Measurements from ENCODE around the gene KCTD2.

KCTD2 gene

GRCh38 chr17:75006653-75007052 lies 40.4 kb upstream of the KCTD2 start:
- H3K4me3 ChIP-seq (ENCODE audit: low read length): no peak overlapping the region
- WGBS (ENCODE audit: insufficient coverage, insufficient read length): no CpG with 5 or more reads among the region's 5 CpGs
- no peaks in the 10 kb centered on the region for H3K9me3 ChIP-seq (ENCODE audit: control insufficient read depth, insufficient read depth, low read length)
- H3K4me1 ChIP-seq (ENCODE audit: control insufficient read depth, insufficient read depth, low read length): no peaks in the 10 kb centered on the region
- no peaks in the 10 kb centered on the region for H3K27me3 ChIP-seq (ENCODE audit: control insufficient read depth, insufficient read depth, low read length)
- DNase-seq (ENCODE audit: low read depth, low spot score): no peak
- no peak overlapping the region for H3K27ac ChIP-seq (ENCODE audit: low read length)
- peaks cover 21% of the 10 kb centered on the region for H3K36me3 ChIP-seq (ENCODE audit: control insufficient read depth, insufficient read depth, low read length)

- Histone ChIP-seq H3K27ac (ENCODE audit: low read length) (no peak overlapping the region), H3K9me3 (ENCODE audit: control insufficient read depth, insufficient read depth, low read length) (no peaks in the 10 kb centered on the region), H3K36me3 (ENCODE audit: control insufficient read depth, insufficient read depth, low read length) (peaks cover 11% of the 10 kb centered on the region), H3K4me1 (ENCODE audit: control insufficient read depth, insufficient read depth, low read length) (no peaks in the 10 kb centered on the region), H3K4me3 (ENCODE audit: low read length) (no peak overlapping the region), H3K27me3 (ENCODE audit: control insufficient read depth, insufficient read depth, low read length) (no peaks in the 10 kb centered on the region)
- WGBS (ENCODE audit: insufficient coverage, insufficient read length): no CpG with 5 or more reads among the region's 6 CpGs
- no peak for DNase-seq (ENCODE audit: low read depth, low spot score)
These were observed 38.7 kb upstream of the KCTD2 start for GRCh38 chr17:75008373-75008772.

- WGBS (ENCODE audit: insufficient coverage, insufficient read length): no CpG with 5 or more reads among the region's 2 CpGs
- H3K4me3 ChIP-seq (ENCODE audit: low read length): no peak overlapping the region
- no peaks in the 10 kb centered on the region for H3K27me3 ChIP-seq (ENCODE audit: control insufficient read depth, insufficient read depth, low read length)
- no peak overlapping the region for H3K27ac ChIP-seq (ENCODE audit: low read length)
- no peaks in the 10 kb centered on the region for H3K9me3 ChIP-seq (ENCODE audit: control insufficient read depth, insufficient read depth, low read length)
- DNase-seq (ENCODE audit: low read depth, low spot score): no peak
- H3K36me3 ChIP-seq (ENCODE audit: control insufficient read depth, insufficient read depth, low read length): peaks cover 4% of the 10 kb centered on the region; the same call in 1 of the 2 replicates
- peaks cover 1% of the 10 kb centered on the region; the same call in 1 of the 2 replicates for H3K4me1 ChIP-seq (ENCODE audit: control insufficient read depth, insufficient read depth, low read length)
These were observed 37.8 kb upstream of the KCTD2 start for GRCh38 chr17:75009139-75009724.

- DNase-seq (ENCODE audit: low read depth, low spot score): no peak
- no CpG with 5 or more reads among the region's 8 CpGs for WGBS (ENCODE audit: insufficient coverage, insufficient read length)
- H3K36me3 ChIP-seq (ENCODE audit: control insufficient read depth, insufficient read depth, low read length): no peaks in the 10 kb centered on the region
These were observed 36.2 kb upstream of the KCTD2 start for GRCh38 chr17:75010683-75011400.

GRCh38 chr17:75011401-75012095 lies 35.5 kb upstream of the KCTD2 start:
- H3K4me3 ChIP-seq (ENCODE audit: low read length): no peak overlapping the region; the same call in 1 of the 2 replicates
- H3K27ac ChIP-seq (ENCODE audit: low read length): no peak overlapping the region

More at GRCh38 chr17:75010683-75011400, 36.2 kb upstream of the KCTD2 start:
- Histone ChIP-seq H3K4me1 (ENCODE audit: control insufficient read depth, insufficient read depth, low read length) (peaks cover 1% of the 10 kb centered on the region; the same call in 1 of the 2 replicates), H3K4me3 (ENCODE audit: low read length) (no peak overlapping the region), H3K27ac (ENCODE audit: low read length) (no peak overlapping the region), H3K27me3 (ENCODE audit: control insufficient read depth, insufficient read depth, low read length) (no peaks in the 10 kb centered on the region), H3K9me3 (ENCODE audit: control insufficient read depth, insufficient read depth, low read length) (no peaks in the 10 kb centered on the region)

DNA sequence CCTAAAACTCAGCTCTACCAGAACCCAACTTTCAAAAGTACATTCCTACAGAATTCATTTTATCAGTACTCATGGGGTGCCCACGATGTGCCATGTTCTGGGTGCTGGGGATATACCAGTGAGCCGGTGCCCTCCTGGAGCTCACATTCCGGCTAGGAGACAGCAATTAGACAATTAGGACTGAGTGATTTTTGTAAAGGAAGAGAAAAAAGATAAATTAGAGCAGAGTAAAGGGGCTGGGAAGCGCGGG lies 35.0 kb upstream of the KCTD2 start:
- Histone ChIP-seq H3K4me3 (ENCODE audit: low read length) (peak overlapping the region; percentile 21; the same call in 1 of the 2 replicates), H3K27ac (ENCODE audit: low read length) (no peak overlapping the region), H3K36me3 (ENCODE audit: control insufficient read depth, insufficient read depth, low read length) (no peaks in the 10 kb centered on the region), H3K4me1 (ENCODE audit: control insufficient read depth, insufficient read depth, low read length) (peaks cover 1% of the 10 kb centered on the region; the same call in 1 of the 2 replicates), H3K27me3 (ENCODE audit: control insufficient read depth, insufficient read depth, low read length) (no peaks in the 10 kb centered on the region), H3K9me3 (ENCODE audit: control insufficient read depth, insufficient read depth, low read length) (no peaks in the 10 kb centered on the region)
- no CpG with 5 or more reads among the region's 5 CpGs for WGBS (ENCODE audit: insufficient coverage, insufficient read length)
- DNase-seq (ENCODE audit: low read depth, low spot score): no peak

More at GRCh38 chr17:75011401-75012095, 35.5 kb upstream of the KCTD2 start:
- DNase-seq (ENCODE audit: low read depth, low spot score): no peak
- H3K9me3 ChIP-seq (ENCODE audit: control insufficient read depth, insufficient read depth, low read length): no peaks in the 10 kb centered on the region
- no peaks in the 10 kb centered on the region for H3K27me3 ChIP-seq (ENCODE audit: control insufficient read depth, insufficient read depth, low read length)
- peaks cover 1% of the 10 kb centered on the region; the same call in 1 of the 2 replicates for H3K4me1 ChIP-seq (ENCODE audit: control insufficient read depth, insufficient read depth, low read length)
- WGBS (ENCODE audit: insufficient coverage, insufficient read length): no CpG with 5 or more reads among the region's 13 CpGs
- no peaks in the 10 kb centered on the region for H3K36me3 ChIP-seq (ENCODE audit: control insufficient read depth, insufficient read depth, low read length)

DNA sequence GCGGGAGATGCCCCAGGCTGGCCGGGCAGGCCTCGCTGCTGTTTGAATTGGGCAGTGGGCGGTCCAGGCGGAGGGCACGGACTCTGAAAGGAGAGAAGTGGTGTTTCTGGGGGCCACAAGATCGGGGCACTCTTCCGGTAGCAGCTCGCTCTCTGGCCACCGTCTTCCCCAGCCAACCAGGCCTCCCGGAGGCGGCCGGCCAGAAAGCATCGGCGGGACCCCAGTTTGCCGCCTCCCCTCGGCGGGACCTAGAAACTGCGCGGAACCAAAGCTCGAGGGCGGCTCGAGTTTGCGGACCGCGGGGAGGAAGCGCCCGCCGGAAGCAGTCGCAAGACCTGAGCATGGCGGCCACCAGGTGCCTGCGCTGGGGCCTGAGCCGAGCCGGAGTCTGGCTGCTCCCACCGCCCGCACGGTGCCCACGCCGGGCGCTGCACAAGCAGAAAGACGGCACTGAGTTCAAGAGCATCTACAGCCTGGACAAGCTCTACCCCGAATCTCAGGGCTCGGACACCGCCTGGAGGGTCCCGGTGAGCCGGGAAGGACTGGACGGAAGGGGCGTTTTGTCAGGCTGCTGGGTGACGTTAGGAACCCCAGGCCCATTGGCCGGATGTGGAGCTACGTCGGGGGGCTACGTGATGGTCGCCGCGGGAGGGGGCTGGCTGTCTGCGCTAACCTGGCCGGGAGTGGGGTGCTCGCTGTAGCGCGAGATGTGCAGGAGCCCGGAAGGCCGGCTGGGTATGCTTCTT lies 34.5 kb upstream of the KCTD2 start, which contains the start of gene MRPL58:
Gene MRPL58, plus strand, starts transcription at position 325 of the 746 bp plus-strand sequence. Its CDS starts 17 bp downstream, at position 342.
- peak within 1 kb of the TSS; percentile 85; the same call in 1 of the 2 replicates for H3K4me3 ChIP-seq (ENCODE audit: low read length)
- H3K27ac ChIP-seq (ENCODE audit: low read length): no peak within 1 kb of the TSS
- H3K4me1 ChIP-seq (ENCODE audit: control insufficient read depth, insufficient read depth, low read length): peaks cover 1% of the 10 kb centered on the region; the same call in 1 of the 2 replicates
- DNase-seq (ENCODE audit: low read depth, low spot score): no peak
- H3K36me3 ChIP-seq (ENCODE audit: control insufficient read depth, insufficient read depth, low read length): no peaks in the 10 kb centered on the region
- WGBS (ENCODE audit: insufficient coverage, insufficient read length): no CpG with 5 or more reads among the region's 63 CpGs
- H3K27me3 ChIP-seq (ENCODE audit: control insufficient read depth, insufficient read depth, low read length): no peaks in the 10 kb centered on the region
- H3K9me3 ChIP-seq (ENCODE audit: control insufficient read depth, insufficient read depth, low read length): no peaks in the 10 kb centered on the region

DNA sequence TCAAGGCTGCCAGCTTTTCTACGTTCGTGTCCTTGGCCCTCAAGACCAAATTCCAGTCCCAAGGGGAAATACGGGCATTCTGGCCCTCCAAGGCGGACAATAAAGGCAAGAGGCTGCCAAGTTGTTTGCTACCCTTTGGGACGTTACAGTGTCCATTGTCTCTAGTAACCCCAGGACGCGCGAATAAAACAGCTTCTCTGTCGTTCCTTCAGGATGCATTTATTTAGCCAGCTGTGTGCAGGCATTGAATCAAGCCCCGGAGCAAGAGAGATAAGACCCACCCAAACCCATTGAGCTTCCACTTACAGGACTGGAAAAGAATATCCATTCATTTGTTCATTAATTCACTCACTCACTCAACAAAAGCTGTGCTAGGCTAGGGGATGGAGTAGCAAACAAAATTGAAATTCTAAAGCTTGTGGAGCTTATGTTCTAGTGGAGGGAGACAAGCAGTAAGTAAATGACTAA lies 33.9 kb upstream of the KCTD2 start:
- no peaks in the 10 kb centered on the region for H3K27me3 ChIP-seq (ENCODE audit: control insufficient read depth, insufficient read depth, low read length)
- peaks cover 1% of the 10 kb centered on the region; the same call in 1 of the 2 replicates for H3K4me1 ChIP-seq (ENCODE audit: control insufficient read depth, insufficient read depth, low read length)
- DNase-seq (ENCODE audit: low read depth, low spot score): no peak
- no CpG with 5 or more reads among the region's 10 CpGs for WGBS (ENCODE audit: insufficient coverage, insufficient read length)
- H3K27ac ChIP-seq (ENCODE audit: low read length): no peak overlapping the region
- H3K9me3 ChIP-seq (ENCODE audit: control insufficient read depth, insufficient read depth, low read length): no peaks in the 10 kb centered on the region
- no peaks in the 10 kb centered on the region for H3K36me3 ChIP-seq (ENCODE audit: control insufficient read depth, insufficient read depth, low read length)
- peak overlapping the region; percentile 85; the same call in 1 of the 2 replicates for H3K4me3 ChIP-seq (ENCODE audit: low read length)

DNA sequence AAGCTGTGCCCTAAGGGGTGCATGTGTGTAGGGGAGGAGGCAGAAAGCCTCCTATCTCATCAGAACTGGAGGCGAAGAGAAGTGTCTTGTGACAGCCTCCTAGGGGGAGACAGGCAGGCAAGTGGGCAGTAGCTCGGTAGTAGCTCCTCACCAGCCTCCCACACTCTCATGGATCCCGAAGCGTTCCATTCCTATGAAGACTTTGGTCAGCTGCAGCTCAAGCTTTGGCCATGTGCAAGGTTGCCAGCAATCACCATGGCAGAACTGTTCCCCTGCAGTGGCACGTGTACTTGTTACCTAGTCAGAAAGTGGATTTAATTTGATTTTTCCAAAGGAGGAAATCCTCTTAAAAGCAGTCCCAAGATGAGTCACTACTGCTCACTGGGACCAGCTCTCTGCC lies 27.9 kb upstream of the KCTD2 start:
- peaks cover 14% of the 10 kb centered on the region; the same call in 1 of the 2 replicates for H3K36me3 ChIP-seq (ENCODE audit: control insufficient read depth, insufficient read depth, low read length)
- H3K4me3 ChIP-seq (ENCODE audit: low read length): no peak overlapping the region
- no CpG with 5 or more reads among the region's 5 CpGs for WGBS (ENCODE audit: insufficient coverage, insufficient read length)
- no peak for DNase-seq (ENCODE audit: low read depth, low spot score)
- no peaks in the 10 kb centered on the region for H3K4me1 ChIP-seq (ENCODE audit: control insufficient read depth, insufficient read depth, low read length)
- H3K9me3 ChIP-seq (ENCODE audit: control insufficient read depth, insufficient read depth, low read length): no peaks in the 10 kb centered on the region
- no peaks in the 10 kb centered on the region for H3K27me3 ChIP-seq (ENCODE audit: control insufficient read depth, insufficient read depth, low read length)
- no peak overlapping the region for H3K27ac ChIP-seq (ENCODE audit: low read length)

- DNase-seq (ENCODE audit: low read depth, low spot score): no peak
- Histone ChIP-seq H3K4me1 (ENCODE audit: control insufficient read depth, insufficient read depth, low read length) (no peaks in the 10 kb centered on the region), H3K4me3 (ENCODE audit: low read length) (no peak overlapping the region), H3K27me3 (ENCODE audit: control insufficient read depth, insufficient read depth, low read length) (no peaks in the 10 kb centered on the region), H3K9me3 (ENCODE audit: control insufficient read depth, insufficient read depth, low read length) (no peaks in the 10 kb centered on the region), H3K36me3 (ENCODE audit: control insufficient read depth, insufficient read depth, low read length) (peaks cover 14% of the 10 kb centered on the region; the same call in 1 of the 2 replicates), H3K27ac (ENCODE audit: low read length) (no peak overlapping the region)
- WGBS (ENCODE audit: insufficient coverage, insufficient read length): no CpG with 5 or more reads among the region's 3 CpGs
These were observed 27.3 kb upstream of the KCTD2 start for GRCh38 chr17:75019710-75020109.
